ENCODE data around the gene MSRB1. TPM values are rescaled to one million over a fixed set of nuclear protein-coding genes. Genes with fewer than 3 reads are reported as not detected.

The MSRB1 gene
- total and polyA plus RNA-seq, 2 of the 13 experiments (the other 11 are each of a cell fraction or from before 2014, with no cell fraction given), result 32.1 to 75.4 TPM

GRCh38 chr16:1985466-1986150 is 42.6 kb upstream of the MSRB1 start (continued):
- no peak for TF ChIP-seq SKIL (CRISPR knock-in tag; IDR thresholded peaks at IDR 0.05; ENCODE audit: borderline replicate concordance)
- TF ChIP-seq NFE2L1 (CRISPR knock-in tag; IDR thresholded peaks at IDR 0.05; ENCODE audit: borderline replicate concordance), result 0 out of 2 replicates have a peak, but pooled peaks have one; percentile 72
- 0 out of 2 replicates have a peak, but pooled peaks have one; percentile 44 for TF ChIP-seq ZNF567 (CRISPR knock-in tag; IDR thresholded peaks at IDR 0.05; ENCODE audit: borderline replicate concordance)
- TF ChIP-seq KDM5B (CRISPR knock-in tag; IDR thresholded peaks at IDR 0.05; ENCODE audit: borderline replicate concordance), result 0 out of 2 replicates have a peak, but pooled peaks have one; percentile 29
- peak; percentile 29 for TF ChIP-seq AGO2 (optimal IDR thresholded peaks at IDR 0.05; ENCODE audit: low read depth, low read length)

GRCh38 chr16:1984347-1985225 is 41.6 kb upstream of the MSRB1 start:
- intact Hi-C loops (cut with micrococcal nuclease; ENCODE audit: unreplicated experiment) (no loop called here), in situ Hi-C loops (cut with HindIII; ENCODE audit: extremely low pct_ligation_motif_present, low pct_unique_long_range_greater_than_20kb) (no loop called here)
- Histone ChIP-seq H4K20me1 (ENCODE audit: insufficient read depth, low read length) (no peaks in the 10 kb centered on the region), H3K27me3 (ENCODE audit: control insufficient read depth in 1 of 2, insufficient read depth in 2 of 2, low read length in 2 of 2) (peaks cover 0 to 4% of the 10 kb centered on the region in 2 experiments; a peak in 1 of 5 replicates), H3K4me3 (replicated peaks in 1 of 3; ENCODE audit: insufficient read depth in 1 of 3, low read depth in 2 of 3, low read length in 3 of 3) (peak overlapping the region; percentile 81 to 93 (median 84)), H3K9ac (ENCODE audit: insufficient read depth, low read depth, low read length) (peak overlapping the region; percentile 95), H2AFZ (ENCODE audit: low read length) (no peak overlapping the region), H3K9me3 (ENCODE audit: low read length) (no peaks in the 10 kb centered on the region), H3K4me1 (ENCODE audit: insufficient read depth, low read length) (peaks cover 62% of the 10 kb centered on the region), H3K36me3 (replicated peaks in 1 of 2; ENCODE audit: control insufficient read depth in 1 of 2, insufficient read depth in 2 of 2, low read length in 2 of 2) (peaks cover 12 to 15% of the 10 kb centered on the region in 2 experiments; a peak in 4 of 5 replicates), H3K4me2 (ENCODE audit: low read depth, low read length) (peak overlapping the region; percentile 98), H3K79me2 (ENCODE audit: insufficient read depth, low read length) (peaks cover 13% of the 10 kb centered on the region), H3K27ac (ENCODE audit: extremely low read length, insufficient read depth, low read length) (peak overlapping the region; percentile 97)
- ChIA-PET CTCF (ENCODE audit: low intra/inter-chr PET ratio, low total read pairs) (interaction anchor here (1.2 kb wide), 1 partner anchor 20 kb away, joined by 4 read pairs; no protein-coding TSS in a partner anchor), POLR2A (interaction anchor here (0.7 to 6.8 kb wide), 15 partner anchors 9 to 171 kb away, joined by 3 to 62 read pairs (median 6); partner anchors contain the start of genes MSRB1, RPS2, TBL3 and TRAF7)
- ATAC-seq (peak; percentile 11), FAIRE-seq (no peak), DNase-seq (ENCODE audit: low spot score) (peak; percentile 39)
- BruUV-seq (replicated peaks), result TSS peak; percentile 77
- WGBS (ENCODE audit: low lambda C conversion rate), result 0% methylated on average over 13 of the region's 58 CpGs
- TF ChIP-seq NR2C2 (CRISPR knock-in tag; IDR thresholded peaks at IDR 0.05; ENCODE audit: borderline replicate concordance), result peak; percentile 80
- TF ChIP-seq SMAD3 (CRISPR knock-in tag; IDR thresholded peaks at IDR 0.05), result no peak
- no peak; the same call in 1 of the 2 replicates for TF ChIP-seq KDM5B (CRISPR knock-in tag; IDR thresholded peaks at IDR 0.05; ENCODE audit: borderline replicate concordance)
- TF ChIP-seq HES4 (CRISPR knock-in tag; IDR thresholded peaks at IDR 0.05; ENCODE audit: borderline replicate concordance), result no peak
- TF ChIP-seq ZNF180 (CRISPR knock-in tag; IDR thresholded peaks at IDR 0.05; ENCODE audit: borderline replicate concordance, low read depth), result no peak
- no peak for TF ChIP-seq SOX13 (IDR thresholded peaks at IDR 0.05)
- TF ChIP-seq SOX13 (CRISPR knock-in tag; conservative IDR thresholded peaks at IDR 0.05 in 1 of 2, IDR thresholded peaks at IDR 0.05 in 1 of 2), result no peak
- TF ChIP-seq DMAP1 (CRISPR knock-in tag; IDR thresholded peaks at IDR 0.05), result peak; percentile 50; the same call in 1 of the 2 replicates
- no peak for TF ChIP-seq TCF12 (IDR thresholded peaks at IDR 0.05)
- no peak for TF ChIP-seq TCF12 (CRISPR knock-in tag; IDR thresholded peaks at IDR 0.05)
- TF ChIP-seq CEBPG (CRISPR knock-in tag; IDR thresholded peaks at IDR 0.05), result no peak
- no peak; the same call in 1 of the 2 replicates for TF ChIP-seq TMF1 (CRISPR knock-in tag; IDR thresholded peaks at IDR 0.05; ENCODE audit: low read depth)
- no peak for TF ChIP-seq ATAD3A (CRISPR knock-in tag; IDR thresholded peaks at IDR 0.05)
- no peak for TF ChIP-seq ATF5 (CRISPR knock-in tag; IDR thresholded peaks at IDR 0.05; ENCODE audit: low read depth)

Data from HepG2 (cell line).